GM06990 (cell line): ENCODE measurements around the gene SSBP3.

Experiments
- DNase-seq: peaks from one replicate; pipeline ENCODE4 v3.0.0-alpha.2; 2011; ENCODE audit not compliant: insufficient read length; ENCODE audit errors: extremely low read depth
- H3K27me3 ChIP-seq: replicated peaks from 2 replicates; pipeline ENCODE4 v1.6.0; 2011; ENCODE audit warnings: low read length; ENCODE audit not compliant: control insufficient read depth, insufficient read depth
- H3K36me3 ChIP-seq: 2 replicates; pipeline ENCODE4 v1.5.1; 2011; ENCODE audit warnings: low read length; ENCODE audit not compliant: control insufficient read depth, insufficient read depth
- H3K4me3 ChIP-seq: replicated peaks from 2 replicates; pipeline ENCODE4 v1.5.1; 2011; ENCODE audit warnings: low read depth, mild to moderate bottlenecking, control low read depth, low read length
- TF ChIP-seq, protein P1 (sequence below): IDR thresholded peaks from 2 replicates; pipeline ENCODE4 v1.5.1; 2011; ENCODE audit warnings: low read length, control low read depth, mild to moderate bottlenecking, inconsistent platforms; ENCODE audit not compliant: insufficient read depth, poor library complexity, severe bottlenecking

The SSBP3 gene

DNA sequence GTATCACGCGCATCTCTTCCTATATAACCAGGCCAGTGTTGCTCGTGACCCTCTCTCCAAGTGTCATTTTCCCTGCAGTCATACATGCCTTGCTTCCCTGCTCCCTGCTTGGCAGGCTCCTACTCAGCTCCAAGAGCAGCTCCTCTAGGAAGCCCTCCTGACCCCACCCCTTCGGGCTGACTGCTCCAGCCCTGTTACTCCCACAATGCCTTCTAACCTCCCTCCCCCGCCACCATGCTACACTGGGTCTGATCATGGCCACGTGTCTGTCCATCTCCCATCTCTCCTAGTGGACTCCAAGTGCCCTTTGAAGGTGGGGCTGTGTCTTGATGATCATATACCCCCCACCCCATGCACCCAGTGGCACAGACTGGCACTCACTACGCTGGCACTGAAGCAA, 161.5 kb downstream of the SSBP3 start:
- H3K27me3 ChIP-seq = no peaks in the 10 kb centered on the region
- DNase-seq = no peak
- H3K36me3 ChIP-seq = peaks cover 7% of the 10 kb centered on the region
- TF ChIP-seq, protein P1, sequence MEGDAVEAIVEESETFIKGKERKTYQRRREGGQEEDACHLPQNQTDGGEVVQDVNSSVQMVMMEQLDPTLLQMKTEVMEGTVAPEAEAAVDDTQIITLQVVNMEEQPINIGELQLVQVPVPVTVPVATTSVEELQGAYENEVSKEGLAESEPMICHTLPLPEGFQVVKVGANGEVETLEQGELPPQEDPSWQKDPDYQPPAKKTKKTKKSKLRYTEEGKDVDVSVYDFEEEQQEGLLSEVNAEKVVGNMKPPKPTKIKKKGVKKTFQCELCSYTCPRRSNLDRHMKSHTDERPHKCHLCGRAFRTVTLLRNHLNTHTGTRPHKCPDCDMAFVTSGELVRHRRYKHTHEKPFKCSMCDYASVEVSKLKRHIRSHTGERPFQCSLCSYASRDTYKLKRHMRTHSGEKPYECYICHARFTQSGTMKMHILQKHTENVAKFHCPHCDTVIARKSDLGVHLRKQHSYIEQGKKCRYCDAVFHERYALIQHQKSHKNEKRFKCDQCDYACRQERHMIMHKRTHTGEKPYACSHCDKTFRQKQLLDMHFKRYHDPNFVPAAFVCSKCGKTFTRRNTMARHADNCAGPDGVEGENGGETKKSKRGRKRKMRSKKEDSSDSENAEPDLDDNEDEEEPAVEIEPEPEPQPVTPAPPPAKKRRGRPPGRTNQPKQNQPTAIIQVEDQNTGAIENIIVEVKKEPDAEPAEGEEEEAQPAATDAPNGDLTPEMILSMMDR = no peak
- H3K4me3 ChIP-seq = no peak overlapping the region

DNA sequence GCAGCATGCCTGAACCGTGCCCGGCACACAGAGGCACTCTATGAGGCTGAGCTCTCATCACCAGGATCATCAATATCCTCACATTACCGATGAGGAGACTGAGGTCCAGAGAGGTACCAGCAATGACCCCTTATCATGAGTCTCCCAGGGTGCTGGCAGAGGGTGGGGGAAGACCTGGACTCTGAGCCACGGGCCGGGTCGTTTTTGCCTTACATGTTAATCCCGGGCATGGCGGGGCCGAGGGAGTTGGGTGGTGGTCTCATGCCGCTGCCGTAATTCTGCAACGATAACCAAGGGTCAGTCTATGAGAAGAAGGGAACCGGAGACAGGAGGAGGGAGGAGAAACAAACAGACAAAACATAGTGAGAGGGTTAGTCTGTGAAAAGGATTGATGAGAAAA, 163.2 kb downstream of the SSBP3 start:
- no peak for DNase-seq
- Histone ChIP-seq H3K27me3 (no peaks in the 10 kb centered on the region), H3K4me3 (no peak overlapping the region), H3K36me3 (peaks cover 7% of the 10 kb centered on the region)
- TF ChIP-seq, protein P1 = no peak

DNA sequence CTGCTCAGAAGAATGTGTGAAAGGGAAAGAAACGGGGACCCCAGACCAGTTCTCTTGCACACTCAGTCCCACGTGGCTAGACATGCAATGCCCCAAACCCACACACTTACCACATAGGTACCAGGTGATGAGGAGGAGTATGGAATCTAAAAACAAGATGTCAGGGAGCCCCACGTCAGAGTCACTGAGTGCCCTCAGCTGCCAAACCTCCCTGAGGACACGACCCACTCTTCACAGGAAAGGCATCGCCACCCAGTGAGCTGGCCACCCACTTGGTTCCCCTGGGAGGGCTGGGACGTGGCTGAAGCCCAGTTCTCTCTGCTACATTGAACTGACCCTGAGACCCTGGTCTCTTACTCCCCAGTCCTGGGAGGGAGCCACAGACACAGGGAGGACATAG, 164.8 kb downstream of the SSBP3 start:
- Histone ChIP-seq H3K27me3 (no peaks in the 10 kb centered on the region), H3K36me3 (peaks cover 5% of the 10 kb centered on the region), H3K4me3 (no peak overlapping the region)
- TF ChIP-seq, protein P1 = no peak
- no peak for DNase-seq

DNA sequence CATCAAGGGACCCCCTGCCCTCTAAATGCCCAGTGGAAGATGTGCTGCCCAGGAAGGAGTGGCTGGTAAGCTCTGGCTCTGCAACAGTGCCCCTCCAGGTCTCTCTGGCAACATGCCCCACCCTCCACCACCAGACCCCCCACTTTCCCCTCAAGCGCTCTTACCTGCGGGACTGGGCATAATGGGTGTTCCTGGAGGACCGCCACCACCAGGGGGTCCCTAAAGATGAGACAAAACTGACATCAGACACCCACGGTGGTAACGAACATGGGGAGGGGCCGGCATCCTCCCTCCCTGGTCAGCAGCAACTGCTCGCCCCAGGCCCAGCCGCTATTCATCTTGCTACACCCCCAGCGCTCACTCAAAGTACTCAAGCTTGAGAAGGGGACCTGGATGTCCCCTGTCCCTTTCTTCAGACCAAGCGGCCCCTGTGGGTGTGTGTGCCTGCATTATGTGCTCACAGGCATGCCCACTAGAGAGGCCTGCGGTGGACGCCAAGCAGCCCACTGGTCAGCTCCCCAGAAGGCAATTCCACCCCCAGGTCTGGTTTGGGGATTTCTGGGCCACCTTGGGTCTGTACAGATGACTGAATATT, 165.4 kb downstream of the SSBP3 start:
- Histone ChIP-seq H3K36me3 (peaks cover 5% of the 10 kb centered on the region), H3K4me3 (no peak overlapping the region), H3K27me3 (no peaks in the 10 kb centered on the region)
- TF ChIP-seq, protein P1 = no peak
- no peak for DNase-seq

DNA sequence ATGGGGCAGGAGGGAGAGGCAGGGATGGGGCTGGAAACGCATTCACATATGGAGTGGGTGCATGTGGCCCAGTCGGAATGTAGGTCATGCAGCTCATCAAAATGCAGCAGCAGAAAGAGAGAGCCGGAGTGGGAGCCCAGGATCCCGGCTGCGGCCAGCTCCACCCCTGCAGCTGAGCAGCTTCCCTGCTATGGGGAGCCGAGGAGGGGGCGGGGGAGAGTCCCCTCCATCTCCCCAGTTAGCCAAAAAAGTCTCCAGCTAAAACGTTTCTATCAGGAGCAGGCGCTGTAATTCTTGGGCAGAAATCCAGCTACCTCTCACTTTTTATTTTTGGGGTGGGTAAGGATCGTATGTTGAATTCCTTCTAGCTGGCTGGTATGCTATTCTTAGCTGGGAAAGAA, 166.6 kb downstream of the SSBP3 start:
- H3K36me3 ChIP-seq = peaks cover 5% of the 10 kb centered on the region

More for the DNA sequence above, 166.6 kb downstream of the SSBP3 start:
- Histone ChIP-seq H3K4me3 (no peak overlapping the region), H3K27me3 (no peaks in the 10 kb centered on the region)
- DNase-seq = no peak
- TF ChIP-seq, protein P1 = no peak
